C1 segment of cervical spinal cord (tissue), 14 donors: ENCODE data around the gene ABCA6.
"Not testable (repeated sequence)": the region's sequence is repeated elsewhere in the genome, so short reads cannot be mapped to it uniquely, and the experiment has no call there.

ENCODE experiments used
- DNase-seq, 14 donors: peaks; one replicate each; lab custom pipeline; 2025; lab: John Stamatoyannopoulos, UW

Gene ABCA6

DNA sequence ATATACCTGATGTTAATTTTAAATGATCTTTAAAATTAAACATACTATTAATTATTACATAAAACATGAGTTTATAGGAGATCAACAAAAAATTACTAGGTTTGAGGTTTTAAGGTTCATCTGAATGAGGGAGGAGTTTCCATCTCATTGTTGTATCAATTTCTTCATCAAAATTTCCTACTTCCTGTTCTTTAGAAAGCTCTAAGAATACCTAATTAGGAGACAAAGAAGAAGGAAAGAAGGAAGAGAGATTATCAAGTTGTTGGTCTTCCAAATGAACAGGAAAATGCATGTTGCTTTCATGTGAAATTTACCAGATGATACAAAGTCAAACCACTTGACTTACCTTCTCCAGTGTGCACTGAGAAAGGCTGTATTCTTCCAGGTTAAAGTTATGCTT is 62.8 kb downstream of the ABCA6 start:
- DNase-seq: no peak

DNA sequence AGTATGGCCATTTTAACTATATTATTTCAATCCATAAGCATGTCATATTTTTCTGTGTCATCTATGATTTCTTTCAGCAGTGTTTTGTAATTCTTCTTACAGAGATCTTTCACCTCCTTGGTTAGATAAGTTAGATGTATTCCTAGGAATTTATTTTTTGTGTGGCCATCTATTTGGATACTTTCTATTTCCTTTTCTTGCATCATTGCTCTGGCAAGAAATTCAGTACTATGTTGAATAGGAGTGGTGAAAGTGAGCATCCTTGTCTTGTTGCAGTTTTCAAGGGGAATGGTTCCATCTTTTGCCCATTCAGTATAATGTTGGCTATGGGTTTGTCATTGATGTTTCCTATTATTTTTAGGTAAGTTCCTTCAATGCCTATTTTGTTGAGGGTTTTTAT is 65.9 kb downstream of the ABCA6 start:
- no peak for DNase-seq

DNA sequence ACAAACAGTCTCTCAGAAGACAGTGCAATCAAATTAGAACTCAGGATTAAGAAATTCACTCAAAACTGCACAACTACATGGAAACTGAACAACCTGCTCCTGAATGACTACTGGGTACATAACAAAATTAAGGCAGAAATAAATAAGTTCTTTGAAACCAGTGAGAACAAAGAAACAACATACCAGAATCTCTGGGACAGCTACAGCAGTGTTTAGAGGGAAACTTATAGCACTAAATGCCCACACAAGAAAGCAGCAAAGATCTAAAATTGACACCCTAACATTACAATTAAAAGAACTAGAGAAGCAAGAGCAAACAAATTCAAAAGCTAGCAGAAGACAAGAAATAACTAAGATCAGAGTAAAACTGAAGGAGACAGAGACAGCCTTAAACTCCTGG is 68.3 kb downstream of the ABCA6 start:
- not testable (repeated sequence) for DNase-seq

DNA sequence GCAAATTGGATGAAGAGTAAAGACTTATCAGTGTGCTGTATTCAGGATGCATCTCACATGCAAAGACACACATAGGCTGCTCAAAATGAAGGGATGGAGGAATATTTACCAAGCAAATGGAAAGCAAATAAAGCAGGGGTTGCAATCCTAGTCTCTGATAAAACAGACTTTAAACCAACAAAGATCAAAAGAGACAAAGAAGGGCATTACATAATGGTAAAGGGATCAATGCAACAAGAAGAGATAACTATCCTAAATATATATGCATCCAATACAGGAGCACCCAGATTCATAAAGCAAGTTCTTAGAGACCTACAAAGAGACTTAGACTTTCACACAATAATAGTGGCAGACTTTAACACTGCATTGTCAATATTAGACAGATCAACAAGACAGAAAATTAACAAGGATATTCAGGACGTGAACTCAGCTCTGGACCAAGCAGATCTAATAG is 68.9 kb downstream of the ABCA6 start:
- DNase-seq: not testable (repeated sequence)

DNA sequence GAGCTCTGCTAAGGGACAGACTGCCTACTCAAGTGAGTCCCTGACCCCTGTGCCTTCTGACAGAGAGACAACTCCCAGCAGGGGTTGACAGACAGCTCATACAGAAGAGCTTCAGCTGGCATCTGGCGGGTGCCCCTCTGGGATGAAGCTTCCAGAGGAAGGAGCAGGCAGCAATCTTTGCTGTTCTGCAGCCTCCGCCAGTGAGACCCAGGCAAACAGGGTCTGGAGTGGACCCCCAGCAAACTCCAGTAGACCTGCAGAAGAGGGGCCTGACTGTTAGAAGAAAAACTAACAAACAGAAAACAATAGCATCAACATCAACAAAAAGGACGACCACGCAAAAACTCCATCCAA is 70.5 kb downstream of the ABCA6 start:
- DNase-seq: not testable (repeated sequence)

DNA sequence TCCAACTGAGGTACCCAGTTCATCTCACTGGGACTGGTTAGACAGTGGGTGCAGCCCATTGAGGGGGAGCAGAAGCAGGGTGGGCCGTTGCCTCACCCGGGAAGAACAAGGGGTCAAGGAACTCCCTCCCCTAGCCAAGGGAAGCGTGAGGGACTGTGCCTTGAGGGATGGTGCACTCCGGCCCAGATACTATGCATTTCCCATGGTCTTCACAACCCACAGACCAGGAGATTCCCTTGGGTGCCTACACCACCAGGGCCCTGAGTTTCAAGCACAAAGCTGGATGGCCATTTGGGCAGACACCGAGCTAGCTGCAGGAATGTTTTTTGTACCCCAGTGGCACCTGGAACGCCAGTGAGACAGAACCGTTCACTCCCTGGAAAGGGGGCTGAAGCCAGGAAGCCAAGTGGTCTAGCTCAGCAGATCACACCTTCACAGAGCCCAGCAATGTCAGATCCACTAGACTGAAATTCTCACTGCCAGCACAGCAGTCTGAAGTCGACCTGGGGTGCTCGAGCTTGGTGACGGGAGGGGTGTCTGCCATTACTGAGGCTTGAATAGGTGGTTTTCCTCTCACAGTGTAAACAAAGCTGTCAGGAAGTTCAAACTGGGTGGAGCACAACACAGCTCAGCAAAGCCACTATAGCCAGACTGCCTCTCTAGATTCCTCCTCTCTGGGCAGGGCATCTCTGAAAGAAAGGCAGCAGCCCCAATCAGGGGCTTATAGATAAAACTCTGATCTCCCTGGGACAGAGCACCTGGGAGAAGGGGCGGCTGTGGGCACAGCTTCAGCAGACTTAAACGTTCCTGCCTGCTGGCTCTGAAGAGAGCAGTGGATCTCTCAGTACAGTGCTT is 71.1 kb downstream of the ABCA6 start:
- DNase-seq: not testable (repeated sequence)

DNA sequence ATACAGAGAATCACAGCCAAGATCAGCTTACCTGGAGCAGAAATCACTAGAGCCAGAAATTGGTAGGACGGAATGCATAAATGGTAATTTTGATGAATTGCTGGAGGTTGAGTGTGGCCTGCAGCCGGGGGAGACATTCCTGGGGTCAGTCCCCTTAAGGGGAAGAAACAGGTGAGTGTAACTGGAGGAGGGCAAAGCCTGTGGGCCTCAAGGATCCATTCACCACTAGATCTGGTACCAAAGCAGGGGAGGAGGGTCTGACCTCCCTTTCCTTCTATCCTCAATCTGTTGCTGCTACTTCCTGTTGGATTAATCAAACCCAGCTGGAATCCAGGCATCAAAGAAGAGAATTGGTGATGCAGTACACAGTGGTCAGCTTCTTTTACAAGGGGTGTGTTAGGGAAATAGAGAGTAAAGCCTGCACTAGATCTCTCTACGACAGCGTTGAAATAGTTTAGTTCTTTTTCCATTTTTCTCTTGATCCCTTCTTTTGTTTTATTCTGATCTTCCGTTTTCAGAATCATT is 72.4 kb downstream of the ABCA6 start:
- no peak for DNase-seq

DNA sequence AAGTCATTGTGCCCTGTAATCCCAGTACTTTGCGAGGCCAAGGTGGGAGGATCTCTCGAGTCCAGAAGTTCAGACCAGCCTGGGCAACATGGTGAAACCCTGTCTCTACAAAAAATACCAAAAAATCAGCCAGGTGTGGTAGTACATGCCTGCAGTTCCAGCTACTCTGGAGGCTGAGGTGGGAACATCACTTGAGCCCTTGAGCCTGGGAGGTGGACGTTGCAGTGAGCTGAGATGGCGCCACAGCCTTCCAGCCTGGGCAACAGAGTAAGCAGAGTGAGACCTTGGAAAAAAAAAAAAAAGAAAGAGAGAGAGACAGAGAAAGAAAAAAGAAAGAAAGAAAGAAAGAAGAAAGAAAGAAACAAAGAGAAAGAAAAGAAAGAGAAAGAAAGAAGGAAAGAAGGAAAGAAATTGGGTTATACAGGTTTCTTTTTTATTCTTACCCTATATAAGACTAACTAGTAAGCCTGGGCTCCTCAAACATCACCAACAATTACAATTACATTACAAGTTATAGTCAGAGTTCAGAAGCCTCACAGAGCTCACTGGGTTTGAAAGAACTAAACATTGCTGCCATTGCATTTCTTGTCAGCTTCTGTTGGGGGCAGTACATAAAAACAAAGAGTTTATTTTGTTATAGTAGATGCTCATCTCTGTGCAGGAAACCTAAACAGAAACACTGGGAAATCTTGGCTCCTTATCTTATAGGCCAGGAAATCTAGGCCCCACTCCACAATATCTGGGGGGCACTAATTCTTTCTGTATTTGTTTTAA is 74.2 kb downstream of the ABCA6 start:
- no peak for DNase-seq

DNA sequence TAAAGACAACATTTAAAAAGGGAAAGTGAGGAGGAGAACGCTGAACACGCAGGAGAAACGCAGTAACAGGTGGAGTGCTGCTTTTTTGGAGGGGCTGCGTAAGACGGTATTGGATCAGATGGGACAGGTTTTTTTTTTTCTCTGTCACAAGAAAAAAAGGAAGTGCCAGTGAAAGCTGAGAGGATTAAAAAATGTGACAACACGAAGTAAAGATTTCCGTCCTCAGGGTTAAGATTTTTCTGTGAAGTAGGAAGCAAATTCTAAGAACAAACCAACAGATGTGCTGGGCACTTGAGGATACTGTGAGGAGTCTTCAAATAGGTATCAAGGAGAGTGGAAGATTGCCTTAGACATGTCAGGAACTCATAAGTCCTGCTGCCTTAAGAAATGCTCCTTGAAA is 75.2 kb downstream of the ABCA6 start:
- DNase-seq: no peak

DNA sequence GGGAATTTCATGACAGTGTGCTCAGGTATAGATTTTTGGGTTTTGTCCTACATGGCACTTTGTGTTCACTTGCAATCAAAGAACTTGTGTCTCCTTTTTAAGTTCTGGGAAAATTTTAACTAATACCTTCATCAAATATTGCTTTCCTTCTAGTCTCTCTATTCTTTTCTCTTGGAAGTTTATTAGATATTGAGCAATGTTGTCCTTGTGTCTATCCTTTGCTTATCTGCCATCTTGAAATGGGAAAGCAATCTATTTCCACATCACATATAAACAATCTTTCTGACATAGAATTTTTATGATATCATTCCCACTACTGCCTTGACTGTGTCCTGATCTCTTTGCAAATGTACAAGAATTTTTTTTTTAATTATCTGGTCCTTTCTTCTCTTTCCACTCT is 76.6 kb downstream of the ABCA6 start:
- no peak for DNase-seq

DNA sequence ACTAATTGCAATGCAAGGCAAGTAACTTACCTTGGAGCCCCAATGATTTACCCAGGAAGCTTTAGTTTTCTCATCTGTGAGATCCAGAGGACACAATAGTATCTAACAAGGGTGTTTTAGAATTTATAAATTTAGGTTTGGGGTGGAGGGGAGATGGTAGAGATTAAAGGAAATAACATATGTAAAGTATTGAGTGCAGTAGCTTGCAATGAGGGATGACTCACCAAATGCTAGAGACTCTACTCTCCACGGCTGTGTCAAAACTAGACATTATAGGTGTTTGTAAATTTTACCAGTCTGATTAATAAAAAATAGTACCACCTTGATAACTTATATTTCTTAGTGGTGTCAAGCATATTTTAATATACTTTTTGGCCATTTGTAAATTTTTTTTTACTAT is 77.2 kb downstream of the ABCA6 start:
- no peak for DNase-seq

DNA sequence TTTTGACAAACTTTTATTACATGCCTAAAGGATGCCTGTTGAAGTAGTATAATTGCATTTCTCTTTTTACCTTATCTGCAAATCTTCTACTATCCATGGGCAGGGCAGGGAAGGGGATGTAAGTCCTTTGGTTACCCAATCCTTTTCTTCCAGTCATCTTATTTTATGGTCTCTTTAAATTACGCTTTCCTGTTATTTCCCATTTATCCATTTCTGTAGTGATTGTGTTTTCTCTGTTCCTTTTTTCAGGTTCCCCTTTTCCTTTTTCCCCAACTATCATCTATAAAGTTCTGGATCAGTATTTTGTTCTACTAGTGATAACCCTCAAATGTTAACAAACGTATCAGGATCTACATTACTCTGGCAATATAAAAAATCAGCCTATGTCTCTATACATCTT is 77.7 kb downstream of the ABCA6 start:
- DNase-seq: no peak

DNA sequence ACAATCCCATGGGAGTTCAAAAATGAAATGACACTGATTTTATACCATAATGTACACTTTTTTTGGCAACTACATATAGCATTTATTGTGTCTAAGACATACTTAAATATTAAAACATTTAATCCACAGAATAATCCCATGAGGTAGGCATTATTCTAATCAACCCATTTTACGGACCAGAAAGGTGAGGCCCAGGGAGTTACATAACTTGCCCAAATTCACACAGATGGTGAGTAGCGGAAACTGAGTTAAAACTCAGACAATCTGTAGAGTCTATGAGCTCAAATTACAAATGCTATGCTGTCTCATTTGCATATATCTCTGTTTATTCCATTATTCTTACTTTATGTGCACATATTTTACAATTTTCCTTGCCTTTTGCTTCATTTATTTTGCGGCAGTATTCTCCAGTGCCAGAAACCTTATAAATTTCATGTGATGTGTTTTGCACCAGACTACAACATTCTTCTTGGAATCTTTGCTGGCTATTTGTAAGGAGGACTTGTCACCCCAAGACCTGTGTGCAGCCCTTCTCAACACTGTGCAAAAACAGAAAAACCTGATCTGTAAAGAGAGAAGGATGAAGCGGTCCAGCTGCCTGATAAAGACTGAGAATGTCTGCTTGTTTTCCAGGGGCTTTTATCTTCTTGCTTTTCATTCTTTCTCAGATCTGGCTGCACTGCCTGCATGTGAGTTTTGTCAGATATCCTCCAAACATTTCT is 78.7 kb downstream of the ABCA6 start:
- no peak for DNase-seq

DNA sequence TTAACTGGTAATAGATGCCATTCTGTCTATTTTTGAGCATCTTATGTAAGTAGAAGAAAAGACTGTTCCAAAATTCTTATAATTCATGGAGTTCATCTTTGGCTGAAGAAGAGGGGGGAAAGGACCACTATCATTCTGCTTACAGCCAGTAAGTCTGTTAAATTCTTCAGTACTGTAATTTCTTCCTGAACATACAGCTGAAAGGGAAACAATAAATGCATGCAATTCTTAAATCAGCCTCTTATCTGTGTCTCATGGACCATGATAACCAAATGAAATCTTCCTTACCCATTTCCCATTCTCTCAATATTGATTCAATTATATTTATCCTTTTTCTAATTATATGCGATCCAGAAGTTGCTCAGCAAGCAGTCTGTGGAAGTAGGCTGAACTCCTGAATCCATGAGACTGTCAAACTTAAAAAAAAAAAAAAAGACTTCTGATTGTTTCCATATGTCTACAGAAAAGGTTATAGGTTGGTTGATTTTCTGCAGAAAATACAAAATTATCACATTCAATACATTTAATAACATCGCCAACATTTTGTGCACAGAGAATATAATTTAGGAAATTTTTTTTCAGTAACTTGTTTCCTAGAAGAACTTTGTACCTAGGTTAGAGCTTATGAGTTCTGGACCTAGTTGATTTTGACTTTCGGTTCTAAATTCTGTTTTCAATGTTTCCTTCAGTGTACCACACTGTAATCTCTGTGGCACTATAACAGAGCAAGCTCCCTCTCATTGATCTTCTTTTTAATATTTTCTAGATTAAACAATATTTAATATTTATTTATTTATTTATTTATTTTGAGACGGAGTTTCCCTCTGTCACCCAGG is 79.8 kb downstream of the ABCA6 start:
- DNase-seq: no peak

DNA sequence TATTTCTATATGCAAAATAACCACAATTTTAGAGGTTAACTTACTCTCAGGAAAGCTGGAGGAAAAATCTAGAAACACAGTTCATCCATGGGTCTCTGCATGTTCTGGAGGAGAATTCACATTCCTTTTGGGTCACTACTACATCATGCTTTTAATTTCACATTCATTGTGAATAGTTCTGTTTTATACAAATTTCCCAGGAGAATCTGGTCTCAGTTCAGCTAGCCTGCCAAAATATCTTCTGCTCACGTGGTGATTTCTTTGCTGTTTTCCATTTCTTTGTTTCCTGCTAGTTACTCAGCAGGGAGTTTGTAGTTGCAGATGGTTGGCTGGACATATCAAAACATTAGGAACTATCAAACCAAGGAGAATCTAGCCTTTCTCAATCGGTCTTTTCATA is 80.9 kb downstream of the ABCA6 start, which contains the start of gene ABCA9:
ABCA9 (minus strand) TSS at position 106 of the 400 bp plus-strand sequence. CDS start 9,801 bp downstream, outside the sequence.
- DNase-seq: peak in 1 of 14 donors; percentile 1

DNA sequence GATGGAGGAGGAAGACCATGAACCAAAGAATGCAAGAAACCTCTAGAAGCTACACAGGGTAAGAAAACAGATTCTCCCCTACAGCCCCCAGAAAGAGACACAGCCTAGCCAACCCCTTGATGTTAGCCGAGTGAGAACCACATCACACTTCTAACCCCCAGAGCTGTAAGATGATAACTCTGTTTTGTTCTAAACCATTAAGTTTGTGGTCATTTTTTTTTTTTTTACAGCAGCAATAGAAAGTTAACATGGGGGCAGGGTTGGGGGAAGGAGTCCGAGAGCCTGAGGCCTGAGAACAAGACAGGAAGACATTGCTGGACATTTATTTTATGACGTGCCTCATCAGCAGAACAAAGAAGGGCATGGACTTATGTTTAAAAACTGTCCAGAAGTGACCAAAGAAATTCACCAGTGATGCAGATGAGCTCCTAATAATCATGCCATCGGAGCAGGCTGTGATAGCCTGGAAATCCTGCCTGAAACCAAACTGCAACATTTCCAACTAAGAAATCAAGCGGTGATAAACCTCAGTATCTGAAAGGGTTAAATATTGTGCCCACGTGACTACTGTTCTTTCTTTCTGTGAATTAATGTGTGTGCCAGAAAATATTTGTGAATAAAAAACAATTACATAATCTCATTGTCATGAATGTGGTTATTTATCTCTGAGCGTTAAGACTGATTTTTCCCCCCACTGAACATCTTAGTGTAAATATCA is 82.1 kb downstream of the ABCA6 start:
- no peak for DNase-seq

DNA sequence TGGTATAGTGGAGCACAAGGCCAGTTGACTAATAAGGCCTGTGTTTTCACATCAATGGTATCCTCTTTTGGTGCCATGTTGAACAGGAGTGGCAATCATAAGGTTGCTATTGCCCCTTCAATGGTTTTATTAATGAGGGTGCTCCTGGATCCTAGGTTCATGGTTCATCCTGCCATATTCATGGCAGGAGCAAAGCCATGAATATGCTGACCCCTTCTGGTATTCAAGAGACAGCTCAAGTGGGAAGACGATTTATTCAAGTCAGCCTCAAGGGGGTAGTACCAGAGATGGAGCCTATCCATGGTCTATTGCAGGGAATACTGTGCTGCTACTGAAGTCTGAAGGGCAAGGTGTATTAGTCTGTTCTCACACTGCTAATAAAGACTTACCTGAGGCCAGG is 83.5 kb downstream of the ABCA6 start:
- DNase-seq: no peak

DNA sequence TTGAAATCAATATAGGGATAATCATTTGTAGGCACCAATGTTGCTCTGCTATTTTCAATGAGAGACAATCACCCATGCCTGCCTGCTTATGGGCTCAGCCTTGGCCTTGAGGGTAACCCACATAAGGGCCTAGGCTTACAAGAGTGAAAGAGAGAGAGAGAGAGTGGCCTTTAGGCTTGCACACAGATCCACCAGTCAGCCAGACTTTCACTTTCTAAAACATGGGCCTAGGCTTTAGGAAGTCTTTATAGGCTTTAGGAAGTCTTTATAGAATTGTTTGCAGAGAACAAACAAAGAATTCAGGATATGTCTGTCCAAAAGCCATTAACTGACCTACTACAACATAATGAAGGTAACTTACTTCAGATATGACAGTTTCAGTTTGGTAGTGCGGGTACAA is 84.4 kb downstream of the ABCA6 start:
- no peak for DNase-seq

DNA sequence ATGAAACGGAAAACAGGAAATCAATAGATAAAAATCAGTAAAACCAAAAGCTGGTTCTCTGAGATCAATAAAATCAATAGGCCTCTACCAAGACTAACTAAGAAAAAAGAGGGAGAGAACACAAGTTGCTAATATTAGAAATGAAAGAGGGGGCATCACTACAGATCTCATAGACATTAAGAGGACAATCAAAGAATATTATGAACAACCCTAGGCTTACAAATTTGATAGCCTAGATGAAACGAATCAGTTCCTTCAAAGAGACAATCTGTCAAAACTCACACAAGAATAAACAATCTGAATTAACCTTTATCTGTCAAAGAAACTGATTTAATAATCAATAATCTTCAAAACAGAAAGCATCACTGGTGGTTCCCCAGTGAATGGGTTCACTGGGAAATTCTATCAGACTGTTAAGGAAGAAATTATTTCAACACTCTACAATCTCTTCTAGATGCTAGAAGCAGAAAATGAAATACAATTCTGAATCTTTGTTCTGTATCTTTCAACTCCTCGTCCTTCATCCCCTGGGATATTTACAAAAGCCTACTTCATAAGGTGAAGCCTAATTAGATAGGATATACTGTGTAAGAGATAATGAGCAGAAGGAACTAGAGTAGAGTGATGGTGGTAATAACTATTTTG is 85.4 kb downstream of the ABCA6 start:
- DNase-seq: no peak

DNA sequence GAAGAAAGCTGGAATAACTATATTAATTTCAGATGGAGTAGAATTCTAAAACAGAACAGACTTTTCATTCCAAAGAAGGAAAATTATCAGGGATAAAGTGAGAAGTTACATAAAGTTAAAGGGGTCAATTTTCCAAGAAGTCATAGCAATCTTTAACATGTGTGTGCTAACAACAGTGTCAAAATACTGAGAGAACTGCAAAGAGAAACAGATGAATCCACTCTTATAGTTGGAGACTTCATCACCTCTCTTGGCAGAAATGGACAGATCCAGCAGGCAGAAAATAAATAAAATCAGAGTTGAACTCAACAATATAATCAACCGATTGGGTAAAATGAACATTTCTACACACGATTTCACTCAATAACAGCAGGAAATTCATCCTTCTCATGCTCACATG is 86.4 kb downstream of the ABCA6 start:
- no peak for DNase-seq
